HEK293T (cell line): ENCODE results near the gene NID1.

Source experiments
- ARNT ChIP-seq: fragments of 450-650 bp; IDR thresholded peaks from 2 replicates; pipeline ENCODE4 v1.6.1; 2017; ENCODE audit warnings: mild to moderate bottlenecking
- BHLHE40 ChIP-seq: fragments of 450-650 bp; IDR thresholded peaks from 2 replicates; pipeline ENCODE4 v1.6.1; 2016; ENCODE audit warnings: mild to moderate bottlenecking, moderate library complexity, borderline replicate concordance
- FOXA1 ChIP-seq: fragments of 450-650 bp; IDR thresholded peaks from 2 replicates; pipeline ENCODE4 v1.6.1; 2016; ENCODE audit warnings: mild to moderate bottlenecking
- FOXM1 ChIP-seq: fragments of 450-650 bp; IDR thresholded peaks from 2 replicates; pipeline ENCODE4 v1.6.1; 2017; ENCODE audit warnings: mild to moderate bottlenecking, borderline replicate concordance
- HDGF ChIP-seq: fragments of 450-650 bp; IDR thresholded peaks from 2 replicates; pipeline ENCODE4 v1.6.1; 2017; ENCODE audit warnings: antibody characterized with exemption, borderline replicate concordance
- L3MBTL2 ChIP-seq: fragments of 450-650 bp; conservative IDR thresholded peaks from 2 replicates; pipeline ENCODE4 v1.6.1; 2016; ENCODE audit warnings: mild to moderate bottlenecking
- LEF1 ChIP-seq: fragments of 450-650 bp; IDR thresholded peaks from 2 replicates; pipeline ENCODE4 v1.6.1; 2017; ENCODE audit warnings: mild to moderate bottlenecking, borderline replicate concordance
- PKNOX1 ChIP-seq: fragments of 450-650 bp; IDR thresholded peaks from 2 replicates; pipeline ENCODE4 v1.6.1; 2016
- SP1 ChIP-seq: fragments of 450-650 bp; IDR thresholded peaks from 2 replicates; pipeline ENCODE4 v1.6.1; 2017
- SUZ12 ChIP-seq: fragments of 450-650 bp; IDR thresholded peaks from 2 replicates; pipeline ENCODE4 v1.6.1; 2016; ENCODE audit warnings: mild to moderate bottlenecking
- TARDBP ChIP-seq: fragments of 450-650 bp; IDR thresholded peaks from 2 replicates; pipeline ENCODE4 v1.6.1; 2016
- ZNF384 ChIP-seq: fragments of 450-650 bp; IDR thresholded peaks from 2 replicates; pipeline ENCODE4 v1.6.1; 2016

- no peak for TF ChIP-seq FOXM1
- no peak for TF ChIP-seq FOXA1
- TF ChIP-seq LEF1, result no peak
- no peak for TF ChIP-seq PKNOX1
- no peak for TF ChIP-seq SP1
- no peak for TF ChIP-seq BHLHE40
- no peak for TF ChIP-seq TARDBP
- no peak for TF ChIP-seq HDGF
- no peak for TF ChIP-seq ZNF384
- TF ChIP-seq SUZ12, result no peak
- no peak for TF ChIP-seq ARNT
- no peak for TF ChIP-seq L3MBTL2
These were observed 49.3 kb upstream of the NID1 start for GRCh38 chr1:236114076-236114747.
